ENCODE measurements around the gene RAB43. TPM values are rescaled to one million over a fixed set of nuclear protein-coding genes. Genes with fewer than 3 reads are reported as not detected.
A peak's percentile ranks its signal among the peaks of the same experiment; 100 is the strongest.

RAB43 gene
- total RNA-seq, 2 donors from 2014 or later, result 34.5 to 38.1 TPM

DNA sequence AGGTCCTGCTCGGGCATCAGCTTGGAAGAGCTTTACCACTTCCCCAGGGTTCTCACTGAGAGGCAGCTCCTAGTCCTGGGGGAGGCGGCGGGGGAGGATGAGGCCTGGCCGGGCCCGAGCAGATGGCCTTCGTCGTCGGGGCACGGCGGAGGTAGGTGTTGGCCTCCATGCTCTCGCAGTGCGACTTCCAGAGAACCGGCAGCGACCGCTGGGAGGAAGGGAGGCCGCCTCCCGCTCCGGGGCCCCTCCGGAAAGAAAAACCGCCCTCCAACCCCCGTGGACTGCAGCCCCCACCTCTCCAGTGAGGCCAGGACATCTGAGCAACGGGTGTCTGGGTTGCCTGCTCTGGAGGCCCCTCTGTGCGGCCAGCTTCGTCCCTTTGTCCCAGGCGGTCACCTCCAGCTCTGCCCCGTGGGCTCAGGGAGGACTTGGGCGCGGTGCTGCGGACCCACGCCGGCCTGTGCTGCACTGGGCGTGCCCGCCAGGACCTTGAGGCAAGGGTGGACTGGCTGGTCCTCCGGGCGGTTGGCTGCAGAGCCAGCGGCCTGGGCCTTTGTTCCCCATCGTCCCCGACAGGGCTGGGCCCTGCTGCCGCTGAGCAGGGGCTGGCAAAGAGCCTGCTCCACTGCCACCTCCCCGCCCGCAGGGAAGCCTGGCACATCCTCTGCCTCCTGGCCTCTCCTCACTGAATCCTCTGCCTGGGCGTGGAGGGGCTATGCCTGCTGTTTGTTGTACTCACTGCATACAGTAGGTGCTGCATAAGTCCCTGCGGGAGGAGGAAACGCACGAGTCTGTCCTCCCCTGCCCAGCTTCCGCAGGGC is 74.7 kb downstream of the RAB43 start:
- H3K4me3 ChIP-seq (ENCODE audit: low read length), result no peak overlapping the region
- H3K36me3 Mint-ChIP-seq (ENCODE audit: low read depth), result peaks cover 4% of the 10 kb centered on the region
- H3K9me3 ChIP-seq (ENCODE audit: control insufficient read depth, low read length), result no peaks in the 10 kb centered on the region
- H3K36me3 ChIP-seq (ENCODE audit: control insufficient read depth, insufficient read depth, low read length), result no peaks in the 10 kb centered on the region
- no peak overlapping the region for H3K27ac Mint-ChIP-seq
- H3K27ac ChIP-seq (ENCODE audit: low read depth, low read length), result no peak overlapping the region
- TF ChIP-seq, protein P1, sequence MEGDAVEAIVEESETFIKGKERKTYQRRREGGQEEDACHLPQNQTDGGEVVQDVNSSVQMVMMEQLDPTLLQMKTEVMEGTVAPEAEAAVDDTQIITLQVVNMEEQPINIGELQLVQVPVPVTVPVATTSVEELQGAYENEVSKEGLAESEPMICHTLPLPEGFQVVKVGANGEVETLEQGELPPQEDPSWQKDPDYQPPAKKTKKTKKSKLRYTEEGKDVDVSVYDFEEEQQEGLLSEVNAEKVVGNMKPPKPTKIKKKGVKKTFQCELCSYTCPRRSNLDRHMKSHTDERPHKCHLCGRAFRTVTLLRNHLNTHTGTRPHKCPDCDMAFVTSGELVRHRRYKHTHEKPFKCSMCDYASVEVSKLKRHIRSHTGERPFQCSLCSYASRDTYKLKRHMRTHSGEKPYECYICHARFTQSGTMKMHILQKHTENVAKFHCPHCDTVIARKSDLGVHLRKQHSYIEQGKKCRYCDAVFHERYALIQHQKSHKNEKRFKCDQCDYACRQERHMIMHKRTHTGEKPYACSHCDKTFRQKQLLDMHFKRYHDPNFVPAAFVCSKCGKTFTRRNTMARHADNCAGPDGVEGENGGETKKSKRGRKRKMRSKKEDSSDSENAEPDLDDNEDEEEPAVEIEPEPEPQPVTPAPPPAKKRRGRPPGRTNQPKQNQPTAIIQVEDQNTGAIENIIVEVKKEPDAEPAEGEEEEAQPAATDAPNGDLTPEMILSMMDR (conservative IDR thresholded peaks at IDR 0.05), result no peak
- no peak overlapping the region for H3K4me3 Mint-ChIP-seq
- peaks cover under 1% of the 10 kb centered on the region for H3K4me1 ChIP-seq (ENCODE audit: control insufficient read depth, insufficient read depth, low read length)
- H3K27me3 Mint-ChIP-seq (ENCODE audit: insufficient read depth), result peaks cover 37% of the 10 kb centered on the region
- no peak overlapping the region for H3K9ac ChIP-seq (ENCODE audit: extremely low read depth, low read length, poor library complexity, severe bottlenecking)
- H3K4me1 Mint-ChIP-seq, result peaks cover 5% of the 10 kb centered on the region
- no peaks in the 10 kb centered on the region for H3K27me3 ChIP-seq (ENCODE audit: control insufficient read depth, insufficient read depth, low read length, poor library complexity, severe bottlenecking)
- H3K9me3 Mint-ChIP-seq, result peaks cover 12% of the 10 kb centered on the region
- WGBS, 2 experiments (ENCODE audit: insufficient coverage in 1 of 2, insufficient read length in 1 of 2), result 94 to 96% methylated on average over 38 to 46 of the region's 46 CpGs
- no peak for DNase-seq

DNA sequence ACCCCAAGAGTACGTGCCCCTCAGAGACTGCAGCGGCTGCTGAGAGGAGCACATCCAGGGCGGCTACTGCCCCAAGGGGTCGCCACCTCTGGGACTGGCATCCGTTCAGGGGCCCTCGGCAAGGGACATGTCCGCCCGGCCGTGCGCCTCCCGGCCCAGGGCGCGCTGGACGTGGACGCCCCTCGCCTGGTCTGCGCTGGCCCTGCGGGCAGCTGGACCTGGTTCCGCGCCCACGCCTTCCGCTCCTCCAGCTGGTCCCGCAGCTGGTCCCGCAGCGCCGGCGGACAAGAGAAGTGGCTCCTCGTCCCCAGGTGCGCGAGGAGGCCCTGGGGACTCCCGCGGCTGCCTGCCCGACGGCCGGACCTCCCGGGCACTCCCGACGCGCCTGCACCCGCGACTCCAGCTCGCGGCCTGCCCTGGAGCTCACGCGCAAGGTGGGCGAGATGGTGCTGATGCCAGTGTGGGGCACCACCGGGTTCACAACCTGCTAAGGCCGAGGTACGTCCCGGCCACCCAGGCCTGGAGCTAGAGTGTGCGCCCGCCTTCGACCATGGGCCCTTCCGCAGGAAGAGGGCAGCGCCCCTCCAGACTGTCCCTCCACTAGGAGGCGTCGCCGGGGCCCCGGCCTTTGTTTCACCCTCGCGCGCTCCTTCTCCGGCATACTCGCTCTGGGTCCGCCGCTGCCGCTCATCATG is 75.4 kb downstream of the RAB43 start:
- Mint-ChIP-seq H3K9me3 (peaks cover 12% of the 10 kb centered on the region), H3K36me3 (ENCODE audit: low read depth) (peaks cover 4% of the 10 kb centered on the region), H3K4me1 (no peaks in the 10 kb centered on the region), H3K4me3 (no peak overlapping the region), H3K27me3 (ENCODE audit: insufficient read depth) (peaks cover 37% of the 10 kb centered on the region), H3K27ac (no peak overlapping the region)
- TF ChIP-seq, protein P1 (conservative IDR thresholded peaks at IDR 0.05), result peak; percentile 67
- no peak overlapping the region for H3K4me3 ChIP-seq (ENCODE audit: low read length)
- no peaks in the 10 kb centered on the region for H3K9me3 ChIP-seq (ENCODE audit: control insufficient read depth, low read length)
- no peaks in the 10 kb centered on the region for H3K4me1 ChIP-seq (ENCODE audit: control insufficient read depth, insufficient read depth, low read length)
- H3K9ac ChIP-seq (ENCODE audit: extremely low read depth, low read length, poor library complexity, severe bottlenecking), result no peak overlapping the region
- no peaks in the 10 kb centered on the region for H3K36me3 ChIP-seq (ENCODE audit: control insufficient read depth, insufficient read depth, low read length)
- 95 to 97% methylated on average over 42 to 67 of the region's 67 CpGs for WGBS, 2 experiments (ENCODE audit: insufficient coverage in 1 of 2, insufficient read length in 1 of 2)
- no peaks in the 10 kb centered on the region for H3K27me3 ChIP-seq (ENCODE audit: control insufficient read depth, insufficient read depth, low read length, poor library complexity, severe bottlenecking)
- no peak overlapping the region for H3K27ac ChIP-seq (ENCODE audit: low read depth, low read length)
- peak; percentile 81 for DNase-seq

DNA sequence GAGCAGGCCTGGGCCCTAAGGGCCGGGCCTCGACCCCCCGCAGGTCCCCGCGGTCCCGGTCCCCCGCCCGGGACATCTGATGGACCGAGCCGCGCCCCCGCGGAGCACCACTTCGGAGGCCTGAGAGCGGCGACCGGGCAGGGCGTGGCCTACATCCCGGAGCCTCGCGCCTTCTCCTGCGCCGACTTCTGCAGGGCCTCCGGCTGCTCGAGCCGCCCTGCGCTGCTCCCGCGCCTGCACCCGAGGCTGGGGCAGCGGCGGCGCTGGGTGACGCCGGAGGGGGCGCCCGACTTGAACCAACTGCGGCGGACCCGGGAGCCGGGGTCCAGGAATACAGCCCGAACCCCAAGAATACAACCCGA is 75.9 kb downstream of the RAB43 start:
- Mint-ChIP-seq H3K4me1 (no peaks in the 10 kb centered on the region), H3K9me3 (peaks cover 12% of the 10 kb centered on the region), H3K27me3 (ENCODE audit: insufficient read depth) (peaks cover 37% of the 10 kb centered on the region), H3K4me3 (no peak overlapping the region), H3K36me3 (ENCODE audit: low read depth) (peaks cover 4% of the 10 kb centered on the region), H3K27ac (no peak overlapping the region)
- TF ChIP-seq, protein P1 (conservative IDR thresholded peaks at IDR 0.05), result no peak
- DNase-seq, result peak; percentile 58
- H3K9me3 ChIP-seq (ENCODE audit: control insufficient read depth, low read length), result no peaks in the 10 kb centered on the region
- no peaks in the 10 kb centered on the region for H3K4me1 ChIP-seq (ENCODE audit: control insufficient read depth, insufficient read depth, low read length)
- no peaks in the 10 kb centered on the region for H3K36me3 ChIP-seq (ENCODE audit: control insufficient read depth, insufficient read depth, low read length)
- H3K4me3 ChIP-seq (ENCODE audit: low read length), result no peak overlapping the region
- H3K27ac ChIP-seq (ENCODE audit: low read depth, low read length), result no peak overlapping the region
- WGBS, 2 experiments (ENCODE audit: insufficient coverage in 1 of 2, insufficient read length in 1 of 2), result 80 to 81% methylated on average over 12 to 43 of the region's 43 CpGs
- no peak overlapping the region for H3K9ac ChIP-seq (ENCODE audit: extremely low read depth, low read length, poor library complexity, severe bottlenecking)
- H3K27me3 ChIP-seq (ENCODE audit: control insufficient read depth, insufficient read depth, low read length, poor library complexity, severe bottlenecking), result no peaks in the 10 kb centered on the region
